GM19467 (cell line): ENCODE data around the gene SKP1.

Source experiments
- ATAC-seq: cut with Tn5 transposase; IDR thresholded peaks from one replicate; pipeline ENCODE4 v1.9.1; 2021; ENCODE audit warnings: mild to moderate bottlenecking, moderate library complexity; ENCODE audit not compliant: unreplicated experiment

The SKP1 gene

GRCh38 chr5:134113902-134114875 lies 62.6 kb downstream of the SKP1 start, which contains the start of gene TCF7:
TCF7 (plus strand) TSS chr5:134114681; CDS start chr5:134114907, 226 bp downstream.
- peak; percentile 76 for ATAC-seq

- no peak for ATAC-seq
Observed at GRCh38 chr5:134113363-134113889, 63.3 kb downstream of the SKP1 start.

GRCh38 chr5:134112726-134113362 lies 63.9 kb downstream of the SKP1 start:
- ATAC-seq, result no peak

GRCh38 chr5:134111741-134112647 lies 64.8 kb downstream of the SKP1 start:
- no peak for ATAC-seq

DNA sequence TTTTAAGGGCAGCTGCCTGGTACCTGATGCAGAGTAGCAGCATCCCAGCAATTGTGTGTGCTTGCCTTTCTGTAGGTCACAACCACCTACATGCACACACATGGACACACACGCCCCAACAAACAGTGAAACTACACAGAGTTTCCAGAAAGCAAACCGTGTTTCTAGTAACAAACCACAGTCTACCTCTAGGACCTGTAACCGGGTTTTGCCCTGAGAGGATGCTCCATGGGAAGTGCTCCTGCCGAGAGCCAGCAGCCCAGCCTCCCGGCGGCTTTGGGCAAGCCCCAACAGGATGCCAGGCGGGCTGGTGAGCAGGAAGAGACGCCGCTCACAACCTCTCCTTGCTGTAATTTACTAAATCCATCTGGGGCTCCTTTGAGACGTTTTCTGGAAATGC lies 66.4 kb downstream of the SKP1 start:
- no peak for ATAC-seq

GRCh38 chr5:134107779-134108178 lies 69.0 kb downstream of the SKP1 start:
- no peak for ATAC-seq

GRCh38 chr5:134106991-134107701 lies 69.6 kb downstream of the SKP1 start:
- no peak for ATAC-seq

- ATAC-seq, result no peak
Observed at GRCh38 chr5:134103998-134104654, 72.6 kb downstream of the SKP1 start.

- no peak for ATAC-seq
Observed at GRCh38 chr5:134103397-134103796, 73.4 kb downstream of the SKP1 start.

- ATAC-seq, result no peak
Observed at GRCh38 chr5:134101686-134102439, 74.9 kb downstream of the SKP1 start.

DNA sequence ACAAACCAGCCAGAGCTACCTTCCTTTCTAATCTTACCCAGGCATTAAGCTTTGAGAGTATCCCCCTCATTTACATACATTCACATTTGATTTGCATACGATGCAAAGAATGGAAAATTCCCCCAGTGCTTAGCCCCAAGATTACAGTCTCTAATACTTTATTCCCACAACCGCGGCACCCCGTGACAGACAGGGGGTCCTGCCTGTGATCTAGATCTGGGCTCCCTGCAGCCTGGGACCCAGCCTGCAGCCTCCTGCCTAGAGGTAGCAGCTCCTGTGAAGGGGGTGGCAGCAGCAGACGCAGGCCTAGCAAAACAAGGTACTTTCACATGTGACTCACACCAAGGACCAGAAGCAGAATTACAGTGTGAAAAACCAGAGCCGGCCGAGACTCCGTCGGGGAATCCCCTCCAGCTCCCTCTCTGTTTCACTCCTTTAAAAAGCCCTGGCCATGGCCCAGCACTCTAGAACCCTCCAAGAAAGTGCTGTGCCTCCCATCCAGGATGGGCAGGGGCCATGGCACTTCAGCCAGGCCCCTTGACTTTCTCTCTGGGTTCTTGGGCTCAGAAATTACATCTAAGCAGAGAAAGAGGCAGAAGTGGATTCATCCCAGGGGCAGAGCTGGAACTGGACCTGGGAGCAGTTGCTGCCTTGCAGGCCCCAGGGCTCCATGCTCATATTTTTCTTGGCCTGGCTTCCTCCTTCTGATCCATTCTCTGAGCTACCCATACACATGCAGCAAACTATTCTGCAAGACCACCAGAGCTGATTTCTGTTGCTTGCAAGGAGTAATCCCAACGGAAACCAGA lies 76.3 kb downstream of the SKP1 start:
- peak; percentile 75 for ATAC-seq

- ATAC-seq, result no peak
Observed at GRCh38 chr5:134099939-134100282, 76.8 kb downstream of the SKP1 start.

GRCh38 chr5:134099288-134099872 lies 77.4 kb downstream of the SKP1 start:
- no peak for ATAC-seq
